Endothelial cell of umbilical vein (primary cell): ENCODE results near the gene TMEM132E. TPM values are rescaled to one million over a fixed set of nuclear protein-coding genes. Genes with fewer than 3 reads are reported as not detected.

Experiments used
- BruUV-seq: library from RNA; stranded (reverse); fragments of 400-500 nt; replicated peaks from 2 replicates; lab custom pipeline; 2021; lab: Mats Ljungman, UMichigan
- CTCF ChIA-PET: fragments of 300-600, 350-600 bp; sonication (Branson Sonifier 250); formaldehyde crosslinking; loops from one replicate; lab custom pipeline; 2021; ENCODE audit warnings: antibody characterized with exemption, inconsistent platforms; lab: Charles Lee
- POLR2A ChIA-PET: fragments of 300-600, 350-600 bp; sonication (Branson Sonifier 250); formaldehyde crosslinking; loops from one replicate; lab custom pipeline; 2021; ENCODE audit warnings: antibody characterized with exemption, inconsistent platforms; lab: Charles Lee
- DNase-seq: peaks from one replicate; pipeline ENCODE4 v3.0.0-alpha.2; 2011; ENCODE audit warnings: low read depth, low spot score
- FAIRE-seq: peaks from 2 replicates; lab custom pipeline; 2011; peaks lifted over from hg19 to GRCh38; lab: Jason Lieb, UNC
- H2AFZ ChIP-seq: 2 replicates; pipeline ENCODE4 v1.6.0; 2012; ENCODE audit warnings: low read depth, low read length, control low read depth, inconsistent platforms
- H3K27ac ChIP-seq: 2 replicates; pipeline ENCODE4 v1.5.1; 2011; ENCODE audit warnings: low read depth, mild to moderate bottlenecking, control low read depth, low read length, moderate library complexity; ENCODE audit not compliant: insufficient read depth
- H3K27me3 ChIP-seq, 2 experiments: 2 replicates each; pipeline versions ENCODE4 v1.6.0 to v1.6.1; 2011; ENCODE audit warnings: low read length in 2 of 2, mixed read lengths in 1 of 2; ENCODE audit not compliant: control insufficient read depth in 2 of 2, insufficient read depth in 2 of 2
- H3K36me3 ChIP-seq, 2 experiments: 2 replicates in 1 of 2; 3 replicates in 1 of 2; pipeline ENCODE4 v1.5.1; 2011; ENCODE audit warnings: low read length in 2 of 2, mild to moderate bottlenecking in 1 of 2, moderate library complexity in 1 of 2; ENCODE audit not compliant: control insufficient read depth in 2 of 2, insufficient read depth in 2 of 2; ENCODE audit errors: extremely low read depth in 1 of 2
- H3K4me1 ChIP-seq: 3 replicates; pipeline ENCODE4 v1.5.1; 2011; ENCODE audit warnings: mild to moderate bottlenecking, low read length; ENCODE audit not compliant: control insufficient read depth, insufficient read depth; ENCODE audit errors: extremely low read depth
- H3K4me2 ChIP-seq: 2 replicates; pipeline ENCODE4 v1.6.1; 2011; ENCODE audit warnings: low read length, control low read depth, mixed read lengths; ENCODE audit not compliant: insufficient read depth
- H3K4me3 ChIP-seq, 3 experiments: fragments of 200-600 bp in 1 of 3; sonication (generic), shearing (Covaris generic) in 1 of 3; replicated peaks in 1 of 3; 2 replicates each; pipeline ENCODE4 v1.5.1; 2011 to 2016; ENCODE audit warnings: control low read depth in 3 of 3, low read length in 3 of 3, mild to moderate bottlenecking in 2 of 3, inconsistent platforms in 1 of 3, low read depth in 1 of 3, moderate library complexity in 1 of 3; ENCODE audit not compliant: insufficient read depth in 1 of 3
- H3K79me2 ChIP-seq: 2 replicates; pipeline ENCODE4 v1.6.0; 2012; ENCODE audit warnings: low read length, inconsistent platforms; ENCODE audit not compliant: control insufficient read depth, insufficient read depth
- H3K9ac ChIP-seq: replicated peaks from 2 replicates; pipeline ENCODE3; 2011; ENCODE audit warnings: low read length, control low read depth; ENCODE audit not compliant: insufficient read depth; ENCODE audit errors: extremely low read depth
- H3K9me1 ChIP-seq: replicated peaks from 3 replicates; pipeline ENCODE4 v1.6.0; 2011; ENCODE audit warnings: mild to moderate bottlenecking, low read length; ENCODE audit not compliant: control insufficient read depth, insufficient read depth; ENCODE audit errors: extremely low read depth
- H3K9me3 ChIP-seq: replicated peaks from 2 replicates; pipeline ENCODE4 v1.5.1; 2012; ENCODE audit warnings: low read length, inconsistent platforms; ENCODE audit not compliant: control insufficient read depth, insufficient read depth
- H4K20me1 ChIP-seq: replicated peaks from 2 replicates; pipeline ENCODE3; 2011; ENCODE audit warnings: mild to moderate bottlenecking, low read length; ENCODE audit not compliant: control insufficient read depth, insufficient read depth; ENCODE audit errors: extremely low read depth
- EZH2 ChIP-seq: IDR thresholded peaks from 2 replicates; pipeline ENCODE4 v1.6.1; 2012; ENCODE audit warnings: borderline replicate concordance, low read depth, mild to moderate bottlenecking, moderate library complexity, low read length, inconsistent platforms; ENCODE audit not compliant: severe bottlenecking
- FOS ChIP-seq: IDR thresholded peaks from 2 replicates; pipeline ENCODE4 v1.6.1; 2011; ENCODE audit warnings: mild to moderate bottlenecking, low read length, moderate library complexity, borderline replicate concordance; ENCODE audit not compliant: insufficient read depth
- GATA2 ChIP-seq: IDR thresholded peaks from 2 replicates; pipeline ENCODE4 v1.7.0; 2011; ENCODE audit warnings: low read depth, mild to moderate bottlenecking, moderate library complexity, mixed read lengths, low read length; ENCODE audit not compliant: insufficient read length, insufficient read depth
- JUN ChIP-seq: IDR thresholded peaks from 2 replicates; pipeline ENCODE4 v1.6.1; 2011; ENCODE audit warnings: borderline replicate concordance, low read depth; ENCODE audit not compliant: insufficient read length, insufficient read depth
- MYC ChIP-seq: IDR thresholded peaks from one replicate; pipeline ENCODE4 v1.6.1; 2011; ENCODE audit warnings: mild to moderate bottlenecking, low read depth, low read length
- POLR2A ChIP-seq: IDR thresholded peaks from 2 replicates; pipeline ENCODE4 v1.6.1; 2012; ENCODE audit warnings: low read depth, mild to moderate bottlenecking, control low read depth, low read length
- POLR2AphosphoS5 ChIP-seq: IDR thresholded peaks from 2 replicates; pipeline ENCODE4 v1.6.1; 2012; ENCODE audit warnings: low read depth, mild to moderate bottlenecking, control low read depth, low read length, moderate library complexity; ENCODE audit not compliant: insufficient read depth
- dilution Hi-C: fragments of 300-500 bp; cut with MboI; formaldehyde crosslinking; loops from one replicate; pipeline ENCODE4 v1.15.0; 2019; ENCODE audit warnings: low sequenced_read_pairs; ENCODE audit not compliant: extremely low pct_ligation_motif_present
- intact Hi-C: fragments of 100-400 bp; cut with micrococcal nuclease; formaldehyde crosslinking; loops from one replicate; pipeline ENCODE4 v1.10.0; 2022
- polyA plus RNA-seq, 4 experiments: library from polyadenylated mRNA; depleted of rRNA in 3 of 4; stranded (reverse) in 3 of 4; unstranded in 1 of 4; fragments of >200 nt; gene quantifications; 2 replicates each; pipeline versions ENCODE4 v1.2.1 to v1.2.3, GENCODE V29; 2011 to 2012; ENCODE audit warnings: missing spikeins in 1 of 4
- total RNA-seq: library from RNA; stranded (reverse); gene quantifications from 2 replicates; pipeline ENCODE4 v1.2.3, GENCODE V29; 2021
- TF ChIP-seq, protein P1 (sequence below): IDR thresholded peaks from 2 replicates; pipeline ENCODE4 v1.6.1; 2011; ENCODE audit not compliant: insufficient read depth, insufficient read length
- TF ChIP-seq, protein P2 (sequence below), 2 donors: IDR thresholded peaks; 1 replicate in 1 of 2; 2 replicates in 1 of 2; pipeline ENCODE4 v1.5.1; 2011; ENCODE audit warnings: low read length in 2 of 2, mild to moderate bottlenecking in 2 of 2, moderate library complexity in 2 of 2, control low read depth in 1 of 2, inconsistent platforms in 1 of 2, low read depth in 1 of 2; ENCODE audit not compliant: insufficient read depth in 1 of 2; ENCODE audit errors: extremely low read depth in 1 of 2

Gene TMEM132E
- total and polyA plus RNA-seq, 2 donors (not counting 3 experiments of a cell fraction or from before 2014, with no cell fraction given), result not detected

DNA sequence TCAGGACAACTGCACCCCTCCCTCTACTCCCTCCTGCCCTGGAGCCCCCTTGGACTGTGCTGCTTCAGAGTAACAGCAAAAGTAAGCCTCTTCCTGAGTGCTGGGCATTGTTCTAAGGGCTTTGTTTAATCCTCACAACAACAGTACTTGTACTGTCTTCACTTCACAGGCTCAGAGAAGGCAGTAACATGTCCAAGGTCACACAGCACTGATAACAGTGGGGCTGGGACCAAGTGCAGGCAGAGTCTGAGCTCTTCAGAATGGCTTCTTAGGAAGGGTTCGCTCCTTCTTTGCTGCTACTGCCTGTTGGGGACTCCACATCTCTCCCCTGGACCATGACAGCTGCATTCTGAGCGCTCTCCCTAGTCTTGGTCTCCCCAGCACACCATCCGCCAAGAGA lies 24.6 kb downstream of the TMEM132E start:
- Histone ChIP-seq H3K9me1 (no peaks in the 10 kb centered on the region), H4K20me1 (no peaks in the 10 kb centered on the region), H3K4me3 (no peak overlapping the region), H3K4me1 (no peaks in the 10 kb centered on the region), H3K27ac (no peak overlapping the region), H3K79me2 (no peaks in the 10 kb centered on the region), H3K27me3 (no peaks in the 10 kb centered on the region), H3K9ac (no peak overlapping the region), H3K4me2 (no peak overlapping the region), H3K36me3 (no peaks in the 10 kb centered on the region), H2AFZ (no peak overlapping the region), H3K9me3 (no peaks in the 10 kb centered on the region)
- CTCF ChIA-PET, result interaction anchor here (0.9 kb wide), 1 partner anchor 62 kb away, joined by 4 read pairs; no protein-coding TSS in a partner anchor
- dilution Hi-C loops (no loop called here), intact Hi-C loops (no loop called here)
- no TSS peak for BruUV-seq
- DNase-seq (no peak), FAIRE-seq (no peak)
- TF ChIP-seq EZH2, result no peak
- no peak for TF ChIP-seq GATA2
- TF ChIP-seq POLR2AphosphoS5, result no peak
- TF ChIP-seq POLR2A, result no peak
- TF ChIP-seq, protein P1, sequence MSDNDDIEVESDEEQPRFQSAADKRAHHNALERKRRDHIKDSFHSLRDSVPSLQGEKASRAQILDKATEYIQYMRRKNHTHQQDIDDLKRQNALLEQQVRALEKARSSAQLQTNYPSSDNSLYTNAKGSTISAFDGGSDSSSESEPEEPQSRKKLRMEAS, result no peak
- TF ChIP-seq, protein P2, sequence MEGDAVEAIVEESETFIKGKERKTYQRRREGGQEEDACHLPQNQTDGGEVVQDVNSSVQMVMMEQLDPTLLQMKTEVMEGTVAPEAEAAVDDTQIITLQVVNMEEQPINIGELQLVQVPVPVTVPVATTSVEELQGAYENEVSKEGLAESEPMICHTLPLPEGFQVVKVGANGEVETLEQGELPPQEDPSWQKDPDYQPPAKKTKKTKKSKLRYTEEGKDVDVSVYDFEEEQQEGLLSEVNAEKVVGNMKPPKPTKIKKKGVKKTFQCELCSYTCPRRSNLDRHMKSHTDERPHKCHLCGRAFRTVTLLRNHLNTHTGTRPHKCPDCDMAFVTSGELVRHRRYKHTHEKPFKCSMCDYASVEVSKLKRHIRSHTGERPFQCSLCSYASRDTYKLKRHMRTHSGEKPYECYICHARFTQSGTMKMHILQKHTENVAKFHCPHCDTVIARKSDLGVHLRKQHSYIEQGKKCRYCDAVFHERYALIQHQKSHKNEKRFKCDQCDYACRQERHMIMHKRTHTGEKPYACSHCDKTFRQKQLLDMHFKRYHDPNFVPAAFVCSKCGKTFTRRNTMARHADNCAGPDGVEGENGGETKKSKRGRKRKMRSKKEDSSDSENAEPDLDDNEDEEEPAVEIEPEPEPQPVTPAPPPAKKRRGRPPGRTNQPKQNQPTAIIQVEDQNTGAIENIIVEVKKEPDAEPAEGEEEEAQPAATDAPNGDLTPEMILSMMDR (IDR thresholded peaks at IDR 0.05; ENCODE audit: extremely low read depth in 1 of 2, insufficient read depth in 1 of 2, low read depth in 1 of 2, low read length in 2 of 2), result no peak
- TF ChIP-seq JUN, result no peak
- no peak for TF ChIP-seq MYC
- no peak for TF ChIP-seq FOS
- POLR2A ChIA-PET, result no interaction called here
